ENCODE results near the gene C22orf23. TPM values are rescaled to one million over a fixed set of nuclear protein-coding genes. Genes with fewer than 3 reads are reported as not detected.

The C22orf23 gene
- total RNA-seq, 1 donor = not detected

DNA sequence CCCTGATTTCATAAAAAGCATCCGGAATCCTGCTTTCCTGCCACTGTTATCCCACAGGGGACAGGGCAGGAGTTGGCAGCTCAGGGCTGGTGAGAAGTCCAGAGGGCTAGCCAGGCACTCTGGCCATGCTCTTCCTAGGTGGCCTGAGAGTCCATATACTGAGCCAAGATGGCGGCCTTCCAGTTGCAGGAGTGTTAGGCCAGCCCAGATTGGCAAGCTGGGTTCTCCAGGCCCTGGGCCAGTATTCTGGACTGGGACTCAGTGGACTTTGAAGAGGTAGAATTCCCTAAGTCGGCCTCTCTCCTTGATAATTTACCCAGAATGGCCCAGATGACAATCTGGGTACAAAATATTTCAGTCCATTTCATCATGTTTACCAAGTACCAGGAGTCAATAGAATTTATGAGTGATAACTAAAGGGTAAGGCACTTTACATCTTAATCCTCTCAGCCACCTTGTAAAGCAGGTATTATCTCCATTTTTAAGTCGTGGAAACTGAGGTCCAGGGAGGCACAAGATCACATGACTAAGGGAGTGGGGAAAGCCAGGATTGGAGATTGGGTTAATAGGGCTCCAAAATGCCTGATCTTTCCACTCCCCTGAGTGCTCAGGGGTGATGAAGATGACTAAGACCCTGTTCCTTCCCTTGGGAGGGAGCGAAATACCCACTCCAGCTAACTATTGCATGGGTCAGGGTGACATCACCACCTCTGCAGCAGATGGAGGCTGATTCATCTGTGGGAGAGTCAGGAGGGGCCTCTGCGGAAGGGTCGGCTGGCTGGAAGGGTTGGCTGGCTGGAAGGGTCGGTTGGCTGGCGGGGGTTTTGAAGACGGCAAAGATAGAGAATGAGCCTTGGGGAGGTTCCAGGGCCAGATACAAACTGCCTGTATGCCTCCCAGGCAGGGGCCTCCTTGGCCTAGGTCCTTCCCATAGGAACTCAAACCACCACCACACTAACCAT lies 48.5 kb downstream of the C22orf23 start:
- peak; percentile 98 for DNase-seq (ENCODE audit: low read depth)
- TF ChIP-seq, protein P1, sequence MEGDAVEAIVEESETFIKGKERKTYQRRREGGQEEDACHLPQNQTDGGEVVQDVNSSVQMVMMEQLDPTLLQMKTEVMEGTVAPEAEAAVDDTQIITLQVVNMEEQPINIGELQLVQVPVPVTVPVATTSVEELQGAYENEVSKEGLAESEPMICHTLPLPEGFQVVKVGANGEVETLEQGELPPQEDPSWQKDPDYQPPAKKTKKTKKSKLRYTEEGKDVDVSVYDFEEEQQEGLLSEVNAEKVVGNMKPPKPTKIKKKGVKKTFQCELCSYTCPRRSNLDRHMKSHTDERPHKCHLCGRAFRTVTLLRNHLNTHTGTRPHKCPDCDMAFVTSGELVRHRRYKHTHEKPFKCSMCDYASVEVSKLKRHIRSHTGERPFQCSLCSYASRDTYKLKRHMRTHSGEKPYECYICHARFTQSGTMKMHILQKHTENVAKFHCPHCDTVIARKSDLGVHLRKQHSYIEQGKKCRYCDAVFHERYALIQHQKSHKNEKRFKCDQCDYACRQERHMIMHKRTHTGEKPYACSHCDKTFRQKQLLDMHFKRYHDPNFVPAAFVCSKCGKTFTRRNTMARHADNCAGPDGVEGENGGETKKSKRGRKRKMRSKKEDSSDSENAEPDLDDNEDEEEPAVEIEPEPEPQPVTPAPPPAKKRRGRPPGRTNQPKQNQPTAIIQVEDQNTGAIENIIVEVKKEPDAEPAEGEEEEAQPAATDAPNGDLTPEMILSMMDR (IDR thresholded peaks at IDR 0.05; ENCODE audit: insufficient read depth, low read depth, low read length) = no peak
- peak overlapping the region; percentile 56 for H3K4me3 ChIP-seq (ENCODE audit: low read depth, low read length)

DNA sequence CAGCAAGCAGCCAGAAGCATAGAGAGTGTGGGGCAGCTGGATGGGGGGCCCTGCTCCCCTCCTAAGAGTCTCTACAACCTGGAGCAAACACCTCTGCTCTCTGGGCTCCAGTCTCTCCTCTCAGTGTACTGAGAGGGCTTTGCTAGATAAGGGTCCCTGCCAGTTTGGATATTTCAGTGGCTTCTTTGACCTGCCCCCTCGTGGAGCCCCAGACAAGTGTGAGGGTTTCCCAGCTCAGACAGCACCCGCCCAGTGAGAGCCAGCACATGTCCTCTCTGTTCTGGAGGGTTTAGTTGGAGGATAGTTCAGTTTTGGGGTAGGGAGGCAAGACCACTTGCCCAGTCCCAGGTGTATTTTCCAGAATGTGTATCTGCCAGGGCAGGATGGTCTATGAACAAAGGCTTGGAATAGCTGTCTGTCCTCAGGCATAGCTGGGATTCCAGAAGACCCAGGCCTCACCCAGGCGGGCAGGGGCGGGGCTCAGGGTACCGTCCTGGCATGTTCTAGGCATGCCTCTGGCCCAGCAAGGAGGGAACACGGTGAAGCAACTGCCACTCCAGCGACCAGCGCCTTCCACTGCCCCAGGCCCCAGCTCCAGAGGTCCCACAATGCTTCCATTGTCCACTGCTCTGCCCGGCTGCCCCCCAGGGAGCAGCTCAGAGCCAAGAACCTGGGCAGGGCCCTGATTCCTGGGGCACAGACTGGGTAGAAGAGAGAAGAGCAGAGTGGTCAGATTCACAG lies 54.8 kb downstream of the C22orf23 start:
- no peak for DNase-seq (ENCODE audit: low read depth)

DNA sequence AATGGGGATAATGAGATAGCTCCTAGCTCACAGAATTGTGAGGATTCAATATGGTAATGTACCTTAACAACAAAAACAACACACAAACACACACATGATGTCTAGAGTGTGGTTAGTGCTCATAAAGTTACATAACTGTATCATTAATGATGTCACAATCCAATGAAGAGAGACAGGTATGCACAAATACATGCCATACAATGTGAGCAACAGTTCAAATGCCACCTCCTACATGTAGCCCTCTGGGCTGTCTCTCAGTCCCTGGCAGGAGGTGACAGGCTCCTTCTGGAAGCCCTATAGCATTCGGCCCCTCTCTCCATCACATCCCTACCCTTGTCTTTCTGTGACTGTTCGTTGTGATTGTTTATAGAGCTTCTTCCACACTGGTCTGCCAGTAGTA lies 55.6 kb downstream of the C22orf23 start:
- no peak for DNase-seq (ENCODE audit: low read depth)

More for the DNA sequence above, 54.8 kb downstream of the C22orf23 start:
- TF ChIP-seq, protein P1 (IDR thresholded peaks at IDR 0.05; ENCODE audit: insufficient read depth, low read depth, low read length) = no peak
- H3K4me3 ChIP-seq (ENCODE audit: low read depth, low read length) = no peak overlapping the region

DNA sequence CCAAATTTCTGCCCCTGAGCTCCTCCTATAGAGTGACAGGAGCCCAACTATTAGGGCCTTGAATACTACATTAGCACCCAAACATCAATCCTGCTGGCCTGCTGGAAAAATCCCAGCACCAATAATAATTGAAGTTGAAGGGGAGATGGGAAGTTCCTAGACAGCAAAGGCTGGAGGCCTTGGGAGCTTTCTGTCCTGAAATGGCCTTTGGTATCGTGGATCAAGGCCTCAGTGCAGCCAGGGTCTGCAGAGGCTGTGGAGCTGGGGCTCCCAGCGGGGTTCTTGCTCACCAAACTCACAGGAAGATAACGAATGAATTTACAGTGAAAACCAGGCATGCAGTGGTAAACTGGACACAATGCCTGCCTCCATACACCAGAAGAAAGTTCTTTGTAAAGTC lies 56.5 kb downstream of the C22orf23 start:
- DNase-seq (ENCODE audit: low read depth) = peak; percentile 17
- TF ChIP-seq, protein P1 (IDR thresholded peaks at IDR 0.05; ENCODE audit: insufficient read depth, low read depth, low read length) = no peak
- H3K4me3 ChIP-seq (ENCODE audit: low read depth, low read length) = no peak overlapping the region

More for the DNA sequence above, 55.6 kb downstream of the C22orf23 start:
- TF ChIP-seq, protein P1 (IDR thresholded peaks at IDR 0.05; ENCODE audit: insufficient read depth, low read depth, low read length) = no peak
- no peak overlapping the region for H3K4me3 ChIP-seq (ENCODE audit: low read depth, low read length)

DNA sequence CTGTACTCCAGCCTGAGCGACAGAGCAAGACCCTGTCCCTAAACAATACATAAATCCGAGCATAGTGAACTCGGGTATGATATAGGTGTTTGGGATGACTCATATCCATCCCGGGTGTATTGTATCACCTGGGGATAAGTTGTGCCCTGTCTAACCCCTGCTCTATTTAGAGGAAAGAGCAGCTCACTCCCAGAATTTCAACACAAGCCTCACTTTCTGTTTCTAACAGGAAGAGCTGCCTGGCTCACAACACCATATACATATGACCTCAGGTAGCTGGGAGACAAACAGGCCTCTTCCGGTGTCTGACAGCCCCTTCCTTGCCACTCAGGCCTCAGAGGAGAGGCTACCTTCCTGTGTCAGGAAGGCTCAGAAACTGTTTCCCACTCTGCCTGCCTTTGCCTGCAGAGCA lies 57.2 kb downstream of the C22orf23 start:
- DNase-seq (ENCODE audit: low read depth) = peak; percentile 73
- TF ChIP-seq, protein P1 (IDR thresholded peaks at IDR 0.05; ENCODE audit: insufficient read depth, low read depth, low read length) = no peak

DNA sequence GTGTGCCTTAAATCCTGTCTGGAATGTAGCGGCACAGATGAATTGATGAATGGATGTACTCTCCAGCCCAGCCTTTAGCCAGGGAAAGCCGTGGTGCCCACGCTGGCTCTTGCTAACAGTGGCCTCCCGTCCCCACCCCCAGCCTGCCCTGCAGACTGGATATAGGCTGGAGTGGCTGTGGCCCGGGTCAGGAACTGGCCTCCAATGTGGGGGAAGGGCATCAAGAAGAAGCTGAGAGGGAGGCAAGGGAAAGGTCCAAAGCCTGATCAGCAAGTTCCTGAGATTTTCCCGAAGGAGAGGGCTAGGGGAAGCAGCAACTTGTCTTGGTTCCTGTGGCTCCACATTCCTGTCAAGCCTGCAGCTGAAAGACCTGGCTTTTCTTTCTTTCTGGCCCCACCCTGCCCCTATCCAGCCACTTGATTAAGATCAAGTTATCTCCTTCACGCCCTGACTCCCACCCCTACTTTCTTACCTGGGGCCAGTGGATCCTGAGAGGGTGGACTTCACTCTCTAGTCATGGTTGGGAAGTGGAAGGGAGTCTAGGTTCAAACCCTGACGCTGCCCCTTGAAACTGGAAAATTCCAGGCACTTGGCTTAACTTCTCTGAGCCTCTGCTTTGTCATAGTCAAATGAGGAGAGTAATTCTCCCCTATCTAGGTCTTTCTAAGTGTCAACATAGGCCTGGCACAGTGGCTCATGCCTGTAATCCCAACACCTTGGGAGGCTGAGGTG lies 58.3 kb downstream of the C22orf23 start:
- TF ChIP-seq, protein P1 (IDR thresholded peaks at IDR 0.05; ENCODE audit: insufficient read depth, low read depth, low read length) = no peak
- no peak for DNase-seq (ENCODE audit: low read depth)
- no peak overlapping the region for H3K4me3 ChIP-seq (ENCODE audit: low read depth, low read length)

More for the DNA sequence above, 57.2 kb downstream of the C22orf23 start:
- H3K4me3 ChIP-seq (ENCODE audit: low read depth, low read length) = no peak overlapping the region
